Peyer's patch (tissue), 4 donors: ENCODE results near the gene SGSH.

ENCODE experiments used
- CTCF ChIP-seq, 6 experiments: fragments of 450-650 bp in 4 of 6; fragments of 200-600 bp in 2 of 6; sonication (generic) in 1 of 6; IDR thresholded peaks; one replicate each; pipeline ENCODE4 v1.5.1; 2017 to 2019; ENCODE audit warnings: antibody characterized with exemption in 6 of 6, mild to moderate bottlenecking in 3 of 6, moderate library complexity in 1 of 6
- POLR2A ChIP-seq, 2 donors: fragments of 450-650 bp; IDR thresholded peaks; one replicate each; pipeline ENCODE4 v1.5.1; 2017; ENCODE audit warnings: antibody characterized with exemption in 2 of 2, mild to moderate bottlenecking in 2 of 2, moderate library complexity in 2 of 2

- TF ChIP-seq CTCF (IDR thresholded peaks at IDR 0.05) = no peak
- TF ChIP-seq POLR2A (IDR thresholded peaks at IDR 0.05) = no peak
Measured at GRCh38 chr17:80261895-80262279, 41.8 kb upstream of the SGSH start.
